ENCODE measurements around the gene CHST3.

- no peak for TF ChIP-seq CTCF (IDR thresholded peaks at IDR 0.05; ENCODE audit: poor library complexity, severe bottlenecking)
- no peak for TF ChIP-seq EZH2 (IDR thresholded peaks at IDR 0.05; ENCODE audit: borderline replicate concordance, insufficient read depth, low read length, poor library complexity, severe bottlenecking)
- no peak for TF ChIP-seq TAF1 (IDR thresholded peaks at IDR 0.05; ENCODE audit: low read depth)
- TF ChIP-seq POLR2AphosphoS5 (IDR thresholded peaks at IDR 0.05): no peak
- no peak for TF ChIP-seq EP300 (conservative IDR thresholded peaks at IDR 0.05; ENCODE audit: poor library complexity, severe bottlenecking)
- TF ChIP-seq SMC3 (conservative IDR thresholded peaks at IDR 0.05; ENCODE audit: poor library complexity): no peak
Measured at GRCh38 chr10:72049969-72050781, 86.0 kb downstream of the CHST3 start.
